ENCODE measurements around the gene KCNJ18.
"Not testable (repeated sequence)": the region's sequence is repeated elsewhere in the genome, so short reads cannot be mapped to it uniquely, and the experiment has no call there.

KCNJ18 gene

GRCh38 chr17:21686165-21687015, 5.9 kb upstream of the KCNJ18 start:
- DNase-seq, result no peak

- no peak for DNase-seq
Observed at GRCh38 chr17:21687136-21687953, 5.0 kb upstream of the KCNJ18 start.

GRCh38 chr17:21688293-21688949, 3.9 kb upstream of the KCNJ18 start:
- DNase-seq, result no peak

GRCh38 chr17:21689604-21690003, 2.7 kb upstream of the KCNJ18 start:
- DNase-seq, result no peak

- DNase-seq, result not testable (repeated sequence)
Observed at GRCh38 chr17:21690811-21691210, 1.5 kb upstream of the KCNJ18 start.

- not testable (repeated sequence) for DNase-seq
Observed at GRCh38 chr17:21691481-21691880, 842 bp upstream of the KCNJ18 start.

- not testable (repeated sequence) for DNase-seq
Observed at GRCh38 chr17:21692704-21693065, 362 bp downstream of the KCNJ18 start.

- not testable (repeated sequence) for DNase-seq
Observed at GRCh38 chr17:21693391-21693796, 1.1 kb downstream of the KCNJ18 start.

- not testable (repeated sequence) for DNase-seq
Observed at GRCh38 chr17:21693937-21694336, 1.6 kb downstream of the KCNJ18 start.

- not testable (repeated sequence) for DNase-seq
Observed at GRCh38 chr17:21696227-21696626, 3.9 kb downstream of the KCNJ18 start.

- not testable (repeated sequence) for DNase-seq
Observed at GRCh38 chr17:21696842-21697507, 4.7 kb downstream of the KCNJ18 start.

GRCh38 chr17:21697508-21697860, 5.2 kb downstream of the KCNJ18 start:
- not testable (repeated sequence) for DNase-seq

GRCh38 chr17:21698437-21699075, 6.2 kb downstream of the KCNJ18 start:
- not testable (repeated sequence) for DNase-seq

GRCh38 chr17:21699124-21699523, 6.8 kb downstream of the KCNJ18 start:
- DNase-seq, result not testable (repeated sequence)

- DNase-seq, result not testable (repeated sequence)
Observed at GRCh38 chr17:21699573-21700236, 7.4 kb downstream of the KCNJ18 start.

GRCh38 chr17:21701090-21701489, 8.8 kb downstream of the KCNJ18 start:
- not testable (repeated sequence) for DNase-seq

GRCh38 chr17:21702029-21702428, 9.7 kb downstream of the KCNJ18 start:
- DNase-seq, result not testable (repeated sequence)

- DNase-seq, result not testable (repeated sequence)
Observed at GRCh38 chr17:21702521-21702920, 10.2 kb downstream of the KCNJ18 start.

- not testable (repeated sequence) for DNase-seq
Observed at GRCh38 chr17:21702940-21703640, 10.8 kb downstream of the KCNJ18 start.

- DNase-seq, result not testable (repeated sequence)
Observed at GRCh38 chr17:21703891-21704872, 11.9 kb downstream of the KCNJ18 start.
